KMS-11 (cell line): ENCODE results near the gene SLC4A1.

ENCODE experiments used
- H2AFZ ChIP-seq: fragments of 200-600 bp; sonication (generic); 2 replicates; pipeline ENCODE4 v1.6.1; 2016; ENCODE audit warnings: antibody characterized with exemption, mixed run types, low read depth
- H3K27ac ChIP-seq: fragments of 200-600 bp; sonication (generic); 2 replicates; pipeline ENCODE4 v1.6.1; 2016; ENCODE audit warnings: mild to moderate bottlenecking, mixed run types
- H3K27me3 ChIP-seq: fragments of 200-600 bp; sonication (generic); 2 replicates; pipeline ENCODE4 v1.6.1; 2017; ENCODE audit warnings: mild to moderate bottlenecking, low read depth, mixed run types, moderate library complexity; ENCODE audit not compliant: insufficient read depth
- H3K36me3 ChIP-seq: fragments of 200-600 bp; sonication (generic); 2 replicates; pipeline ENCODE4 v1.6.1; 2017; ENCODE audit warnings: mild to moderate bottlenecking, mixed run types; ENCODE audit not compliant: insufficient read depth
- H3K4me1 ChIP-seq: fragments of 200-600 bp; sonication (generic); 2 replicates; pipeline ENCODE4 v1.6.1; 2016; ENCODE audit warnings: mild to moderate bottlenecking, low read depth, mixed run types; ENCODE audit not compliant: poor library complexity, severe bottlenecking
- H3K4me2 ChIP-seq: fragments of 200-600 bp; sonication (generic); 2 replicates; pipeline ENCODE4 v1.7.0; 2016; ENCODE audit warnings: mild to moderate bottlenecking, mixed run types
- H3K4me3 ChIP-seq: fragments of 200-600 bp; sonication (generic); IDR thresholded peaks from 2 replicates; pipeline ENCODE4 v1.6.1; 2017; ENCODE audit warnings: low read depth, low read length, mixed read lengths; ENCODE audit not compliant: insufficient read depth
- H3K79me2 ChIP-seq: fragments of 200-600 bp; sonication (generic); 2 replicates; pipeline ENCODE4 v1.6.1; 2016; ENCODE audit warnings: low read depth, mixed run types; ENCODE audit not compliant: insufficient read depth
- H3K9ac ChIP-seq: fragments of 200-600 bp; sonication (generic); 2 replicates; pipeline ENCODE4 v1.6.1; 2016; ENCODE audit warnings: mild to moderate bottlenecking, mixed run types
- H4K20me1 ChIP-seq: fragments of 200-600 bp; sonication (generic); 2 replicates; pipeline ENCODE4 v1.6.1; 2016; ENCODE audit warnings: mild to moderate bottlenecking, mixed run types; ENCODE audit not compliant: insufficient read depth
- CTCF ChIP-seq: fragments of 200-600 bp; sonication (generic); conservative IDR thresholded peaks from 2 replicates; pipeline ENCODE4 v1.6.1; 2017; ENCODE audit warnings: low read depth, mild to moderate bottlenecking, antibody characterized with exemption, low read length, moderate library complexity, mixed read lengths

SLC4A1 gene

GRCh38 chr17:44267818-44268490 is at the start of gene SLC4A1:
TSS of gene SLC4A1 (minus strand) at chr17:44268135. CDS start at chr17:44262866, 5,269 bp downstream.
- H4K20me1 ChIP-seq: no peaks in the 10 kb centered on the region
- H3K9ac ChIP-seq: no peak within 1 kb of the TSS
- no peak within 1 kb of the TSS for H3K4me3 ChIP-seq
- H3K4me1 ChIP-seq: no peaks in the 10 kb centered on the region
- TF ChIP-seq CTCF: no peak
- H3K36me3 ChIP-seq: no peaks in the 10 kb centered on the region
- H3K79me2 ChIP-seq: no peaks in the 10 kb centered on the region
- H2AFZ ChIP-seq: no peak within 1 kb of the TSS
- H3K4me2 ChIP-seq: no peak within 1 kb of the TSS
- no peak within 1 kb of the TSS for H3K27ac ChIP-seq
- H3K27me3 ChIP-seq: peaks cover 30% of the 10 kb centered on the region

GRCh38 chr17:44317545-44317944 is 49.6 kb upstream of the SLC4A1 start:
- Histone ChIP-seq H3K9ac (no peak overlapping the region), H3K27me3 (peaks cover 22% of the 10 kb centered on the region; the same call in 1 of the 2 replicates), H3K79me2 (peaks cover under 1% of the 10 kb centered on the region; the same call in 1 of the 2 replicates), H4K20me1 (no peaks in the 10 kb centered on the region), H3K4me2 (no peak overlapping the region), H3K36me3 (peaks cover 4% of the 10 kb centered on the region; the same call in 1 of the 2 replicates), H3K4me3 (no peak overlapping the region), H2AFZ (no peak overlapping the region), H3K27ac (no peak overlapping the region), H3K4me1 (no peaks in the 10 kb centered on the region)
- TF ChIP-seq CTCF: no peak

GRCh38 chr17:44315760-44316731 is 48.1 kb upstream of the SLC4A1 start:
- Histone ChIP-seq H4K20me1 (no peaks in the 10 kb centered on the region), H3K79me2 (no peaks in the 10 kb centered on the region), H2AFZ (no peak overlapping the region), H3K27me3 (peaks cover 32% of the 10 kb centered on the region; the same call in 1 of the 2 replicates), H3K4me3 (no peak overlapping the region), H3K4me2 (no peak overlapping the region), H3K4me1 (no peaks in the 10 kb centered on the region), H3K9ac (no peak overlapping the region), H3K27ac (no peak overlapping the region), H3K36me3 (no peaks in the 10 kb centered on the region; the same call in 1 of the 2 replicates)
- no peak for TF ChIP-seq CTCF

- TF ChIP-seq CTCF: no peak
- Histone ChIP-seq H3K79me2 (no peaks in the 10 kb centered on the region), H3K27me3 (peaks cover 42% of the 10 kb centered on the region), H3K36me3 (no peaks in the 10 kb centered on the region), H3K4me2 (no peak overlapping the region), H3K9ac (no peak overlapping the region), H2AFZ (no peak overlapping the region), H3K4me3 (no peak overlapping the region), H3K4me1 (no peaks in the 10 kb centered on the region), H4K20me1 (no peaks in the 10 kb centered on the region), H3K27ac (no peak overlapping the region)
These were observed 47.1 kb upstream of the SLC4A1 start for GRCh38 chr17:44314869-44315661.
